ENCODE data around the gene TSC22D3.
"Not testable (repeated sequence)": the region's sequence is repeated elsewhere in the genome, so short reads cannot be mapped to it uniquely, and the experiment has no call there.

The TSC22D3 gene

DNA sequence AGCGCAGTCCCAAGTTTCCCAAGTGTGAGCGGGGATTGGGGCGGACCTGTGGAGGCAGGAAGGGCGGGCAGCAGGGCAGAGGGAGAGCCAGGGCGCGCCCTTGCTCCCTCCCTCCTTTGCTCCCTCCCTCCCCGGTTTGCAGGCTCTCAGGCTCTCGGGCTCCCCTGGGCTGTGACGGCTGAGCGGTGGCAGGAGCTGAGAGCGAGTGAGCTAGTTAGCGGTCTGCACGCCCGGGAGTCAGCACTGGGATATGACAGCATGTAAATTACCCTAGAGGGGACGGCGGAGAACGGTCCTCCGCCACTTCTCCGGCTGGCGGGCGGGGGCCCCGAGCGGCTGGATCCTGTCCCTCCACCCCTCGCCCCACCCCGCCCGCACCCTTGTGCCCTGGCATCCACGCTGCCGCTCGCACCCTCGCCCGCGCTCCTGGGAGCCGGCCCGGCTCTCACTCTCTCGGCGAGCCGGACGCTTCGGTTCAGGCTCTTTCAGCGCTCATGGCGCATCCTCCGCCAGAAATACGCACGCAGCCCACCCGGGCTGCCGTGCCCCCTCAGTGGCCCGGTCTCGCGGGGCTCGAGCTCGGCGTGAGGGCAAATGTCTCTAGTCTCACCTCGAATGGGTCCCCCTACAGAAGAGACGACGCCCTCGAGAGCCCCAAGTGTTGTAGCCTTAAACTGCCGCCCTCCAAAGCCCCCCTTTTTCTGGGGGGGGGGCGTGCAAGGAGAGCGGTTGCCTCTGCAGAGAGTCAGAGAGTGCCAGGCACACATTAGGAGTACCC lies at the start of gene TSC22D3:
TSC22D3 (minus strand) TSS at position 54 of the 778 bp plus-strand sequence. CDS start 368 bp downstream, outside the sequence.
- DNase-seq, result peak; percentile 24 to 32

DNA sequence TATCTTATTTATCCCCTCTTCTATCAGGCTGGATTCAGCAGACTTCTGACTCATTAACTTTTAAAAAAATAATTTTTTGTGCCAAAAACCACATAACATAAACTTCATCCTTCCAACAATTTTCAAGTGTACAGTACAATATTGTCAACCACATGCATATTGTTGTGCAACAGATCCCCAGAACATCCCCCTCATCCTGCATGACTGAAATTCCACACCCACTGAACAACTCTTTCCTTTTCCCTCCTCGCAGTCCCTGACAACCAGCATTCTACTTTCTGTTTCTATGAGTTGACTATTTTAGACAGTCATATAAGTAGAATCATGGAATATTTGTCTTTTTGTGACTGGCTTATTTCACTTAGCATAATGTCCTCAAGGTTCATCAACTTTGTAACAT lies 47.9 kb upstream of the TSC22D3 start:
- DNase-seq, result peak; percentile 7 to 16

DNA sequence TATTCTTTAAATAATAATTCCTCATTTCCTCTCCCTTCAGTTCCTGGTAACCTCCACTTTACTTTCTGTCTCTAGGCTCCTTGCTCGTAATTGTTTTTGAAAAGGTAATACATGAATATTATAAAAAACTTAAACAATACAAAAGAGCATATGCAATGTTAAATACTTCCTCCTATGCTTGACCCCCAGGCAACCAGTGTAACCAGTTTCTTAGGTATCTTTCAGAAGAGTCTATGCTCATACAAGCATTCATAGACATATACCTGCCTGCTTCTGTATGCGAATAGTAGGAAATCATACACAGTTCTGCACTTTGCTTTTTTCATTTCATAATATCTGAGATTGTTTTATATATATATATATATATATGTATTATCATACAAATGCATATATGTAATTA lies 47.5 kb upstream of the TSC22D3 start:
- DNase-seq, result no peak

DNA sequence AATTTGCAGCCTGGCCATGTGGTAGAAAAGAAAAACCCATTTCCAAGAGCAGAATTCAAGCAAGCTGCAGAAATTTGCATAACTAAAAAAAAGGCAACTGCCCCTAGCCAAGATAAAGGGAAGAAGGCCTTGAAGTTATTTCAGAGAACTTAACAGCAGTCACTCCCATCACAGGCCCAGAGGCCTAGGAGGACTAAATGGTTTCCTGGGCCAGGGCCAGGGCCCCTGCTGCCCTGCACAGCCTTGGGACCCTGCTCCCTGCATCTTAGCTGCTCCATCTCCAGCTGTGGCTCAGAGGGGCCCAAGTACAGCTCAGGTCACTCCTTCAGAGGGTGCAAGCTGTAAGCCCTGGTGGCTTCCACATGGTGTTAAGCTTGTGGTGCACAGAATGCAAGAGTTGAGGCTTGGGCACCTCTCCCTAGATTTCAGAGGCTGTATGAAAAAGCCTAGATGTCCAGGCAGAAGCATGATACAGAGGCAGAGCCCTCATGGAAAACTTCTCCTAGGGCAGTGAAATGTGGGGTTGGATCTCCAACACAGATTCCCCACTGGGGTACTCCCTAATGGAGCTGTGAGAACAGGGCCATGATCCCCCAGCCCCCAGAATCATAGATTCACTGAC lies 43.4 kb upstream of the TSC22D3 start:
- DNase-seq, result no peak

DNA sequence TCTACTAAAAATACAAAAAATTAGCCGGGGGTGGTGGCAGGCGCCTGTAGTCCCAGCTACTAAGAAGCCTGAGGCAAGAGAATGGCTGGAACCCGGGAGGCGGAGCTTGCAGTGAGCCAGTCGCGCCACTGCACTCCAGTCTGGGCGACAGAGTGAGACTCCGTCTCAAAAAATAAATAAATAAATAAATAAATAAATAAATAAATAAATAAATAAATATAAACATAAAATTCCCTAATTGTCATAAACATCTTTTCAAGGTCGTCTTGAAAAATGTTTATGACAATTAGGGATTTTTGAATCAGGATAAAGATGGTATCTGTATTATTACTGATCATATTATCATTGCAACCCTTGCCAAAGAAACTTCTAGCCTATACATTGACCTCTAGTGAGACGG lies 34.5 kb upstream of the TSC22D3 start:
- not testable (repeated sequence) for DNase-seq

DNA sequence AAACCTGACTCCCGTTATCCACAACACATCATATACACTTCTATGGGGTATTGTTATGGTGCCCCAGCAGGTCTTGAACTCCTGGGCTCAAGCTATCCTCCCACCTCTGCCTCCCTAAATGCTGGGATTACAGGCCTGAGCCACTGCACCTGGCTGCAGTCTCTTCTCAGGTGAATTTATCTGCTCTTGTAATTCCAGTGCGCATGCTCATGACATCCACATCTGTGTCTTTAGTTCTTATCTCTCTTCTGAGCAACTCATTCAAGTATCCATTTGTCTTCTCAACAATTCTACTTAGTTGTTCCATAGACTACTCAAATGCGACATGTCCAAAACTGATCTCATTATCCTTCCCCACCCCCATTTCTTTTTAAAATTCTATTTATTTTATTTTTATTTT lies 29.6 kb upstream of the TSC22D3 start:
- no peak for DNase-seq

DNA sequence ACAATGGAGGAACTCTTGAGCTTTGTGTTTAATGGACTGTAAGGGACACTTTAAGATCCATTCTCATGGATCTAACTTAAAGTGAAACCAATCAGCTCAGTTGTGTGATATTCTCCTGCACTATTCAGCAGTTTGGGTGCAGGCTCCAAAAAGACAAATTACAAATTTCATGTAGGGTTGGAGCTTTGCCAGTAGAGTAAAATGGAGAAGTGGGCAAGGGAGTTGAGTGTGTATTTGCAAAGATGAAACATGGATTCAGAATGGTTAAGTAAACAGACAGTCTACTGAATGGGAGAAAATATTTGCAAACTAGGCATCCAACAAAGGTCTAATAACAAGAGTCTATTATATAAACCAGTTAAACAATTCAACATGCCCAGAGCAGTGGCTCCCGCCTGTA lies 28.8 kb upstream of the TSC22D3 start:
- peak; percentile 21 to 30 for DNase-seq

DNA sequence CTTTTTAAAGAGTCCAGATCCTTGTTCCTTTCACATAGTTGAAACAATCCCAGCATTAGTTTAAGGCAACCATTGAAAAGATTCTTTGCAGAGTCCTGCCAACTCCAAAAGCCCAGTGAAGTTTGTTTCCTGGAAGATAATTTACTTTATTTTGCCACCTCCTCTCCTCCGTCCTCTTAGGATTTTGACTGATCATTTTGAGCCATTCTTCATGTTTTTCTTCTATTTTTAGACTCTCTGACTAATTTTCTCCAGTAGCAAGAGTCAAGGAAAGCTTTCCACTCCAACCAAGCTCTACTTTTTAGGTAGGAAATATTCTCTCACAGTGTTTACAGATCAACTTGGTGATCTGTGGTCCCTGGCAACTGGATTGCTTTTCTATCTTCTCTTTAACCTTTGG lies 12.2 kb upstream of the TSC22D3 start:
- DNase-seq, result no peak

DNA sequence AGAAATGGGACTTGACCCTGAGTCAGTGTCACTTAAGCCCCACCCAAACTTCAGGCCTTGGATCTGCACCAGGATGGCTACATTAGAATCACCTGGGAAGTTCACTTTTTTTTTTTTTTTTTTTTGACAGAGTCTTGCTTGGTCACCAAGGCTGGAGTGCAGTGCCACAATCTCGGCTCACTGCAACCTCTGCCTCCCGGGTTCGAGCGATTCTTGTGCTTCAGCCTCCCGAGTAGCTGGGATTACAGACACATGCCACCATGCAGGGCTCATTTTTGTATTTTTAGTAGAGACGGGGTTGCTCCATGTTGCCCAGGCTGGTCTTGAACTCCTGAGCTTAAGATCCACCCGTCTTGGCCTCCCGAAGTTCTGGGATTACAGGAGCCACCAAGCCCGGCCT lies 4.9 kb upstream of the TSC22D3 start:
- DNase-seq, result no peak

DNA sequence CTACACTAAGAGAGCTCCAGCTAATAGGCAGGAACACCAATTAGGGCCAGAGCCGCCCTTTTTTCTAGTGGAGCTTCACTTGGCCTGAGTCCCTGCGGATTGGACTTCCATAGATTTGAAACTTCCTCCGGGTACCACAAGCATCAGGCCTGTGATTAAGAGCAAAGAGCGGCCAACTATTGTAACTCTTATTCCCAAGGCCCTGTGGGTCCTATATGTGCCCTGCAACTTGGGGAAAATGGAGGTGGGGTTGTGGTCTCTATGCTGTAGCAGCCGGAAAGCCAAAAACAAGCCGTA lies 1.9 kb upstream of the TSC22D3 start, which contains the start of gene NCBP2L:
NCBP2L (plus strand) TSS at position 198 of the 297 bp plus-strand sequence. CDS start 16,488 bp downstream, outside the sequence.
- DNase-seq, result no peak

DNA sequence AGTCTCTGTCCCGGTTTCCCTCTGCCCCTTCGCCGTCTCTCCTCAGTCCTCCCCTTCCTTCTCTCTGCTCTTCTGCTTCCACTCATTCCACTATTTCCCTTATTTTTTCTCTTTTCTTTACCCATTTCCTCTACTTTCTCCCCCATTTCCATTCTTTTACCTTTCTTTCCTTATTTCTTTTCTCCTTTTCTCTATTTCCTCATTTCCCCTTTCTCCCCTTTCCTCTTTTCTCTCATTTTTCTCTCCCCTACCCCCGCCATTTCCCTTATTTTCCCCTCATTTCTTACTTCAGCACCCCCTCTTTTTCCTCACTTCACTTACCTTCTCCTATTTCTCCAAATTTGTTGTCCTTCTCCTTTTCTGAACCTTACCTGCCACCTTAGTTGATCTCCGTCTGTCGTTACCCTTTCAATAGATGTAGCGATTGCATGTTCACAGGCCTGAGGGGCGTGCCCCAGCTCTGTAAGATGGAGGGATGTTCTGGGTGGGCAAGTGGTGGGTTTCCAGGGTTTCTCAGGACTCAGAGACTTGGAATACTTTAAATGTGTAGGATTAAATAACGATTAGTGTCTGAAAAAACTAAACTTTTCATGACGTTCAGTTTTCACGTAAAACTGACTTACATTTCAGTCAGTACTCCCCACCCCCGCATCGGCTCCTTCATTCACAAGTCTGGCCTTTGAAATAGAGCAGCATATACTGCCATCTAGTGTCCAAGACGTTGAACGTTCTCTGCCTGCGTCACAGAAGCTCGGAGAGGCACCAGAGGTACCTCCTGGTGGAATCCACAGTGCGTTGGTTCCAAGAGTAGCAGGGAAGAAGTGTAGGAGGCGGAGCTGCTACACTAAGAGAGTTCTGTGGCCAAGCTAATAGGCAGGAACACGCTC lies 1.3 kb upstream of the TSC22D3 start:
- DNase-seq, result peak; percentile 76 to 83

DNA sequence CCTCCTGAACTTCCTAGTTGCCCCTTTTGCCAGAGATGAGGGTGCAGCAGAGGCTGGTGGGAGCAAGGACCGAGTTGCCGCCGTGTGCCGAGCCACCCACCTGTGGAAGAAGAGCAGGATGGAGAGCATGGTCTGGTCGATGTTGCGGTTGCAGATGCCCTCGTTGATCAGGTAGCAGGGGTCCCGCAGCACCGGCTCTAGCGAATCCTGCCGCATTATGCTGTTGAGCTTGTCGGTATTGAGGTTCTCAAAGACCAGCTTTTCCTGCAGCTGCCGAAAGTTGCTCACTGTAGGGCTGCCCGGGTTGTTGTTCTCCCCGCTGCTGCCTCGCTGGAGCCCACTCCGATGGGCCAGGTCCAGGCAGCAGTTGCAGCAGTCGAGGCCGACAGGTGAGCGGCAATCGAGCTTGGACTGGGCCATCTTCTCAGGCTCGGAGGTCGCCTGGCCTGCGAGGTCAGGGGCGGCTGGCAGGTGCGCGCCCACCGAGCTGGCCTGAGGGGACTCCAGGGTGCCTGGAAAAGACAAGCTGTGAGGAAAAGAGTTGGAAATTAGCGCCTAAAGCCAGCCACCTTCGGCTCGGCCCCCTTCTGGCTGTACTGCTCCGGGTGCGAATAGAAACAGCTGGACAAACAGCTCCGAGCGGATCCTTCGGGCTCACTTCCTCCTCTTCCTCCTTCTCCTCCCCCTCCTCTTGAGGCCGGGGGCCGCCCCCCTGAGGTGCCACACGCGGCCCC lies 420 bp downstream of the TSC22D3 start:
- no peak for DNase-seq

DNA sequence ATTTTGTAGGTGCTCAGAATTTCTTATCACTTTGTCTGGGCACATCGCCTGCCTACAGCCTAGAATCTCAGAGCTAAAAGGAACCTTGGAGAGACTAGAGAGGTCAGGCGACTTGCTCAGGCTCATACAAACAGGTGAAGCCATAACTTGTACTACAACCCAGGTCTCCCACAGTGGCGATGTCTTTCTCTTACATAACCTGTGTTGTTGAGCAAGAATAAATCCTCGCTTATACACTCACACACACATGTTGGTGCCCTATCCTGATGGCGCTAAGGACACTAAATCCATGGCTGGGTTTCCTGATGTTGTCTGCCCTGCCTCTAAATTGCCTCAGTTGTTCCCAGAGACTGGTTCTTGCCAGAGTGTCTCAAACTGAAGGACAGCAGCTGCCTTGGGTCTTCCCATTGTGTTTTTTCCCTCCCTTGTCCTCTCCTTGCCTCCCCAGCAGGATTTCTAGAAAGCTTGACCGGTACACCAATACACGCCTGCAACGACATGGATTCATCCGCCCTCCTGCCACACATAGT lies 1.6 kb downstream of the TSC22D3 start:
- no peak for DNase-seq

DNA sequence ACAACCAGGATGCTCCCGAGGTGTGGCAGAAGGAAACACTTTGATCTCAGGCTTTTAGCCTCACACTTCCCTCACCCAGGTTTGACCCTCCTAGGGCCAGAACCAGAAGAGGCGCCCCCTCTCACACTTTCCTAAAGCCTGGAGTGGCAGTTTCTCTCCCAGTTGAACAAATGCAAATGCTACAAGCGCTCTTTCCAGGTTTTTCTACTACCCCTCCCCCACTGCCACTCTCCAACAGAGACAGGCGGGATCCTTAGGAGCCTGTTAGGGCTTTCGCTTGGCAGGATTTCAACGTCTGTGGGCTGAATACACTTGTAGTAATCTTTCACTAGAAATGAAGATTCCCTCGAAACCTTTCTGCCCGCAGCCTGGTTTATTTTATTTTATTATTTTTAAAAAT lies 2.4 kb downstream of the TSC22D3 start:
- DNase-seq, result no peak

DNA sequence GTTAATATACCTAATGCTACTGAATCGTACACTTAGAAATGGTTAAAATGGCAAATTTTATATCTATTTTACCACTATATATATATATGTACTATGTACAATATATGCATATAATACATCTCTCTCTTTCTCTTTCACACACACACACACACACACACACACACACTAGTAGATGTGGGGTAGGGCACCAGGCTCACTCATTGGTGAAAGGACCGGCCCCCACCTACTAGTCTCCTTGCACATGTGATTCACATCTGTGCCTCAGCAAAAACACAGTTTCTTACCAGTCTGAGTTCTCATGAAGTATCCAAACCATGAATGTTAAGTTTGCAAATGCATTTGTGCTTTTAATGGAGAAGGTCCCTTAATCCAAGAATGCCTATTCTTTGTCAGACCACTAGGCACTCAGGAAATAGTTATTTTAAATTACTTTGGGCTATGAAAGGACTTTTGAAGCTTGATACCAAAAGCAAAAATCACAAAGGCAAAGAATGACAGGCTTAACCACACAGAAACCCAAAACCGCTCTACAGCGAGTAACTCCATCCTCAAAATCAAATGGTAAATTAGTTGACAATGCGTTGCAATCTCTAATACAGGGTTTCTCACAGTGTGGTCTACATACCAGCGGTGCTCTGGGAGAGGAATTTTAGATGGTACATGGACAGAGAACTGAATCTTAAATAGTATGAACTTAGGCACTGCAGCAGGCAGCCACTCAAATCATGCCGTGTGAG lies 5.8 kb downstream of the TSC22D3 start:
- no peak for DNase-seq

DNA sequence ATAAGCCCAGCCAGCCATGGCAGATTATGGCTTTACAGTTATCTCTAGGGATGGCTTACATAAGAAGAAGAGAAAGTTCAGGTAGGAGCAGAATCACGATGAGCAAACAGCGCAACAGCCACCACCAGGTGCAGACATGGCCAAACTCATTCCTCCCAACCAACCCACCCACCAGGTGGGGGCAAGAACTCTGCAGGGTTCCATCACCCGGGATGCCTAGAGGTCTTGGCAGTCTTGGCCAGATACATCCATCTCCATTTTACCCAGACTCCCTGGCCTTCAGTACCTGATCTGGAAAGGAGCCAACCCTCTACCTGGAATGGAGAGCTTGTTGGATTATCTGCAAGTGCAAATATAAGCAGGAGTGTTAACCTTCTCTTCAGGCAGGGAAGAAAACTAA lies 7.5 kb downstream of the TSC22D3 start:
- DNase-seq, result no peak

DNA sequence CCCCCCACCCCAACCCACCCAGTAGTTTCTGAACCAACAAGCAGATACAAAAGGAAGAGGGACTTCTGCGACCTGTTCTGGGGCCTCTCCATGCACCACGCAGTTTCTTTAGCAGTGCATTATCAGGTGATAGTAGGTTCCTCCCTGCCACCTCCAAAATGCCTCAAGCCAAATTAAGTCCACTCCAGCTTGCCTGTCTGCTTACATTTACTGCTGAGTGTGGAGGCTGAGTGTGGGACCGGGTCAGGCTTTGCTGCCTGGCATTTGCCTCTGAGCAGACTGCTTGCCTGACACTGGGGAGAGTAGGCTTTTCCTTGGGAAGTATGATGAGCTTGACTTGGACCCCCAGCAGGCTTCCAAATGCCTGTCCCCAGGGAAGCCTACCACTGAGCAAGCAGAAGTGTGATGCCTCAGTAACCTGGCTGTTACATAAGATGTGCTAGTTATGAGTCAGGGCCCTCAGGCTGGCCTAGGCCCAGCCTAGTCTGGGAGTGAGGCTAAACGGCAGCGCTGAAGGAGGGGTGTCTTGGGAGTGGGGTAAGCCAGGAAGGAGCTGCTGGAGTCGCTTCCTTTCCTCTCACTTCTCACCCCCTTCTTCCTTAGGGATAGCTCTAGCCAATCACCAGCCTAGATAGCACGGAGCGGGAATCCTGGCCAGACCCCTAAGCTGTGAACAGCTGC lies 9.0 kb downstream of the TSC22D3 start:
- no peak for DNase-seq

DNA sequence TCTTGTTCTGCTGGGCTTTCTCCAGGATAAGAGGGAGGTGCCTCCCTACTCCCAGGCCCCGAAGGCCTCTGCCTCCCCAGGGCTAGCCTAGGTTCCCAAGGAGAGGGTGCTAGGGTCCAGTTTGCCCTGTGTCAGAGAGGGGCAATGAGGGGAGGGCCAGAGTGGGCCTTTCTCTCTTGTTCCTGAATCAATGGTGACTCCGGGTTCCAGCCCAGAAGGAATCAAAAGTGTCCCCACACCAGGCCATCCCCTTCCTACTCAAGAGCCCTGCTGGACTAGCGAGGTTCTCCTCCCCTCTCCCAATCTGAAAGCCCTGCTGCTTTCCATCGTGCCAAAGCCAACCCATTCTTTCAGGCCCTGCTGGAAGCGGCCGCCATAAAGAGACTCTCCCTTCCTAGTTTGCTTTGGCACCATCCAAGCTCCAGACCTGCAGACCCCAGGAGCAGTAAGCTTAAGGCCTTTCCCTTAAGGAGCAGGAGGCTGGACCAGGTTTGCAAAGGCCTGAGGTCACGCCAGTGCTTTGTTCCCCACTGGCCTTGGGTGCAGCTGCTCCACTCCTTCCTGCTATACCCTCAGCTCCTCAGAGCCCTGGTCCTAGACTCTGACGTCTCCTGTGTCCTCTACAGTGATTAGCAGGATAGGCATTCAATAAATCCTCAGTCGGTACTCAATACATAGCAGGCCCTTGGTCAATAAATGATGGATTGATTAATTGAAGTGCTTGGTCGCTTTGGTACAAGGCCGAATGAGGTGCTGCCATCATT lies 10.6 kb downstream of the TSC22D3 start:
- DNase-seq, result no peak

DNA sequence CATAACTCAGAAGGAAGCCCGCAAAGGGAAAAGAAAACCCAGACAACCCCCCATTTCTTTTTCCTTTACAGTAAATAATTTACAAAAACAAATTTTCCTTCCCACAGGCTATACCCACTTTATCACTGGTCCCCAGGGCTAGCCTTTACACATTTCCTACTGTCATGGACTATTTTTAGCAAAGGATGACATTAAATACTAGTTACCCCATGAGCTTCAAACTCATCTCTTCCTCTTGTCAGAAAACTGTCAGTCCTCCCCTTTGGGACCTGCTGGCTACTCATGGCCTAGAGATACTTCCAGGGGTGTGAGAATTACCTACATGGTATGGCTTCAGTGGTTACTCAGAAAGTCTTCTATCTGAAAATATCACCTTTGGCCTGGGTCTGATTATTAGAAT lies 11.9 kb downstream of the TSC22D3 start:
- no peak for DNase-seq

DNA sequence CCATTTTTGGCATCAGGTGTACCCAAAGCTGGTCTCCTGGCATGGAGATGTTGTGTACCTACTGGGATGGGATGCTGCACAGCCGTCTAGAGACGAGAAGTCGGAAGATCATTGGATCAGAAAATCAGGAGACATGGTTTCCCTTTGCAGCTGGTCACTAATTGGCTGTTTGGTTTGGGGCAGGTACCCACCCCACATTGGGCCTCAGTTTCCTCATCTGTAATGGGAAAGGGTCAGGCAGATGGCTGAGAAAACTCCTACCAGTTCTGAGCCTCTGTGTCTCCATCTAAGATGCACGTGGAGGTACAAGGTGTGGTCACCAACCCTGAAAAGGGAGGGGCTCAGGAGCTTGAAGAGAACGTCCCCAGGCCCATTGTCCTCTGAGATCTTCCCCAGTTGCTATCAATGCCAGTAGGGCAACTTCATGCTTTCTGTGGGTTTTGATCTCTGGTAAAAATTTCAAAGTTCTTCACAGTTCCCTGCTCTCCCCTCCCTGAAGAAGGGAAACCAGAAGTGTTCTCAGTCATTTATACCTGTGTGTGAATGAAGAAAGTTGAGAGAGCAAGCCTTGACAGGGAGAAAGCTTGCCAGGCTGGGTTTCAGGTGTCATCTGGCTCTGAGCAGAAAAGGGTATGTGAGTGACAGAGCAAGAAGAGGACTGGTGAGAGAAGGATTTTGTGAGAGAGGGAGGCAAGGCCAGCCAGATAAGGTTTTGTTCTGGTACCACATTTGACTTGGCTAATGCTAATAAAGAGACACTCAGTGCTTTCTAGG lies 15.1 kb downstream of the TSC22D3 start:
- no peak for DNase-seq
